ENCODE results near the gene METTL3.
"Not testable (repeated sequence)": the region's sequence is repeated elsewhere in the genome, so short reads cannot be mapped to it uniquely, and the experiment has no call there.

The METTL3 gene

DNA sequence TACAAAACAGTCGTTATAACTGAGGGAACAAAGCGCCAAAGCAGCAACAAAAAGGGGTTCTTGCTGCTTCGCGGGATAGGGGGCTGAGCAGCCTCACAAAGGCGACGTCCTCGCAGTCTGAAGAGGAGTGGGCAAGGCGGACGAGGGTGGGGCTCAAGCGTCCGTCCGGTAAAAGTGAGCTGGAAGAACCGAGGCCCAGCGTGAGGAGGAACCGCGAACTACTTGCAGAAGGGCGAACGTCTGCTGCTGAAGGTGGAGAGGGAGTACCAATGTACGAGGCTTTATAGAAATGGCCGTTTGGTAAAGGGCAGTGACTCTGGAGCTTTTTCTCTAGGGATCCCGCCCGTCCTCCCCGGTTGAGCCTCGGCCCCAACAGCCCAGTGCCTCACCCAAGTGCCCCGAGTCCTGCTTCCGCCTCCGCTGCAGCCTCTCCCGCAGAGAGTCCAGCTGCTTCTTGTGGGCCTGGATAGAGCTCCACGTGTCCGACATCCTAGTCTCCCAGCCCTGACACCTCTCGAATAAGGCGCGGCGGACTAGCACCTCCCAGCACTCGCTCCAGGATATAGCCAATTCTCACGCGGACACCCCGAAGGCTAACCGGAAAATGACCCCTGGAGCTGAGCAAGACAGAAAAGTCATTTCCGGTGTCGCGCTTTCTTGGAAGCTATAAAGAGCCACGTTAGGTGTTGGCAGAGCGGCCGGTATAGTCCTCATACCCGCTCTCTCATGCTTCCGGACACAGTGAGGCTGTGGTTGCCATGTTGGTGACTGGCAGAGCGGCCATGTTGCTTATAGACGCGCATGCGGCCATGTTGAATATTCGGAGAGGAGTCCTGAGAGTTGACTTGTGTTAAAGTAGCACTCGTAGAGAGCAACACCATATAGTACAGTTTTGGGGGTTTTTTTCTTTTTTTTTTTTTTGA, at the start of gene METTL3:
Gene METTL3, minus strand, starts transcription at position 606 of the 923 bp plus-strand sequence. Its CDS starts 117 bp downstream, at position 489.
- TF ChIP-seq, protein P1, sequence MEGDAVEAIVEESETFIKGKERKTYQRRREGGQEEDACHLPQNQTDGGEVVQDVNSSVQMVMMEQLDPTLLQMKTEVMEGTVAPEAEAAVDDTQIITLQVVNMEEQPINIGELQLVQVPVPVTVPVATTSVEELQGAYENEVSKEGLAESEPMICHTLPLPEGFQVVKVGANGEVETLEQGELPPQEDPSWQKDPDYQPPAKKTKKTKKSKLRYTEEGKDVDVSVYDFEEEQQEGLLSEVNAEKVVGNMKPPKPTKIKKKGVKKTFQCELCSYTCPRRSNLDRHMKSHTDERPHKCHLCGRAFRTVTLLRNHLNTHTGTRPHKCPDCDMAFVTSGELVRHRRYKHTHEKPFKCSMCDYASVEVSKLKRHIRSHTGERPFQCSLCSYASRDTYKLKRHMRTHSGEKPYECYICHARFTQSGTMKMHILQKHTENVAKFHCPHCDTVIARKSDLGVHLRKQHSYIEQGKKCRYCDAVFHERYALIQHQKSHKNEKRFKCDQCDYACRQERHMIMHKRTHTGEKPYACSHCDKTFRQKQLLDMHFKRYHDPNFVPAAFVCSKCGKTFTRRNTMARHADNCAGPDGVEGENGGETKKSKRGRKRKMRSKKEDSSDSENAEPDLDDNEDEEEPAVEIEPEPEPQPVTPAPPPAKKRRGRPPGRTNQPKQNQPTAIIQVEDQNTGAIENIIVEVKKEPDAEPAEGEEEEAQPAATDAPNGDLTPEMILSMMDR (IDR thresholded peaks at IDR 0.05; ENCODE audit: low read depth, low read length) = no peak
- H3K27ac ChIP-seq = peak within 1 kb of the TSS; percentile 56
- DNase-seq = peak; percentile 96
- H3K27me3 ChIP-seq (ENCODE audit: insufficient read depth, low read depth, severe bottlenecking) = no peaks in the 10 kb centered on the region
- H3K9me3 ChIP-seq (ENCODE audit: severe bottlenecking) = peaks cover 5% of the 10 kb centered on the region
- peak within 1 kb of the TSS; percentile 67 for H3K4me3 ChIP-seq (ENCODE audit: low read depth, low read length)
- peaks cover 20% of the 10 kb centered on the region for H3K36me3 ChIP-seq

DNA sequence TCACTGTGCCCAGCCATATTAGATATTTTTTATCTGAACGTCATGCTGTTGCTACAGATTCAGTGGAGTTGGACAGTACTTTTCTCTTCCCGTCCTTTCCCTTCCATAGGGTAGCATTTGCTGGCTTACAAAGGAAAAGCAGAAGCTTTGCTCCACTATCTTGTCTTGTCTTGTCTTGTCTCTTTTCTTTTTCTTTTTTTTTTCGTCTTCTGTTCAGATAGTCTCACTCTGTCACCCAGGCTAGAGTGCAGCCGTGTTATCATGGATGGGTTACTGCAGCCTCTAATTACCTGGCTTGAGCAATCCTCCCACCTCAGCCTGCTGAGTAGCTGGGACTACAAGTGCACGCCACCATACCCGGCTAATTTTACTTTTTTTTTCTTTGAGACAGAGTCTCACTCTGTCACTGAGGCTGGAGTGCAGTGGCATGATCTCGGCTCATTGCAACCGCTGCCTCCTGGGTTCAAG, 47.6 kb upstream of the METTL3 start:
- no peaks in the 10 kb centered on the region for H3K9me3 ChIP-seq (ENCODE audit: severe bottlenecking)
- TF ChIP-seq, protein P1 (IDR thresholded peaks at IDR 0.05; ENCODE audit: low read depth, low read length) = no peak

DNA sequence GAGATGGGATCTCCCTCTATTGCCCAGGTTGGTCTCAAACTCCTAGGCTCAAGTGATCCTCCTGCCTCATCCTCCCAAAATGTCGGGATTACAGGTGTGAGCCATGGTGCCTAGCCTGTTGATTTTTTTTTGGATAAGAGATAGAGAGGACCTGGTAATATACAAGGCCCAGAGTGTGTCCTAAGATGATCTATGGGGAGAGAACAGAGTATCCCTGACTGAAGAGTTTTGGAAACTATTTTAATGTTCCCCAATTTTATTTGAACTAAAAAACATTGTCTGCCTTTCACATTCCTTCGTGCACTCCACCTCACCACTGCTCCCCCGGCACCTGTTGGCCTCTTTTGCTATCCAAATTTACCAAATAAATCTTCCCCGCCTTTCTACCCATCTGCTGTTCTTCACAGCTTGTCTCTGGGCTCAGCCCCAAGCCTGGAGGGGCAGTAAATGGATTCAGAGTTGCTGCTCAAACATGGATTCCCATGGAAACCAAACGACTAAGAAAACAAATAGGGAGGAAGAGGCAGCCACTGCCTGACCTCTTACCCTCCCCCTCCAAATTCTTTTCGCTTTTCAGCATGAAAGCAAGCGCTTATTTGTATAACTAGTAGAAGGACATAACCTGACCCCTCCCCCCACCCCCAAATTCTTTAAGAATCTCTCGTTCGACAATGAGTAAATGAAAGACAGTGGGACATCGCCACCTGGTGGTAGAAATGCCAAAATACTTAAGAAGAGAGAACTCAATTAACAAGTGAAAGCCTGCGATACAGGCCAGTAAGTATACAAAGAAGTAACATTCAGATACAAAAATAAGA, 46.2 kb upstream of the METTL3 start:
- peak; percentile 75 for DNase-seq
- no peaks in the 10 kb centered on the region for H3K27me3 ChIP-seq (ENCODE audit: insufficient read depth, low read depth, severe bottlenecking)
- H3K36me3 ChIP-seq = no peaks in the 10 kb centered on the region
- no peak overlapping the region; the same call in 1 of the 2 replicates for H3K27ac ChIP-seq
- H3K9me3 ChIP-seq (ENCODE audit: severe bottlenecking) = no peaks in the 10 kb centered on the region
- TF ChIP-seq, protein P1 (IDR thresholded peaks at IDR 0.05; ENCODE audit: low read depth, low read length) = peak; percentile 27; the same call in 1 of the 2 replicates
- peak overlapping the region; percentile 42 for H3K4me3 ChIP-seq (ENCODE audit: low read depth, low read length)

More for the DNA sequence above, 47.6 kb upstream of the METTL3 start:
- no peak overlapping the region for H3K4me3 ChIP-seq (ENCODE audit: low read depth, low read length)
- H3K36me3 ChIP-seq = no peaks in the 10 kb centered on the region
- no peak overlapping the region for H3K27ac ChIP-seq
- no peak for DNase-seq
- no peaks in the 10 kb centered on the region for H3K27me3 ChIP-seq (ENCODE audit: insufficient read depth, low read depth, severe bottlenecking)

DNA sequence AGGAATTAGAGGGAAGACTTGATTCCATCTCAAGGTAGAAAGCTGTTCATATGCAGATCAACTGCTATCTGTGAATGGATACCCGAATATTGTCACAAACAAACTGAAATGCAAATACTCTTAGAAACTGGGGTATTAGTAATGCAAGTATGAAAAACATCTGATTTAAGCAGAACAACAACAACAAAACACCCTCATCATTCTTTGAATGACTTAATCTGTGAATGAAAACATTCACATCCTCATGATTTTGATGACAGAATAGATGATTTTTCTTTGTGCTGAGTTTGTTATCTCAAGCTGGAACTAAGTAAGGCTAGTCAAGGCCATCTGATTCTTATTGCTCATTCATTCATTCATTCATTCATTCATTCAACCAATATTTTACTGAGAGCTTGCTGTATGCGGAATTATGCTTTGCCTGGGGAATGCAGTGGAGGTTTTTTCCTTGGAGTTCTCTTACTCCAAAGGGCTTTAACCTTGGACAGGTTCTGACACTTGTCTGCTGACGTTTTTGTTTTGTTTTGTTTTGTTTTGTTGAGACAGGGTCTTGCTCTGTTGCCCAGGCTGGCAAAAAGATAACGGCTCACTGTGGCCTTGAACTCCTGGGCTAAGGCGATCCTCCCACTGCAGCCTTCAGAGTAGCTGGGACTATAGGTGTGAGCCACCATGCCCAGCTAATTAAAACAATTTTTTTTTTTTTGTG, 45.4 kb upstream of the METTL3 start:
- TF ChIP-seq, protein P1 (IDR thresholded peaks at IDR 0.05; ENCODE audit: low read depth, low read length) = no peak
- no peak overlapping the region for H3K27ac ChIP-seq
- no peak overlapping the region for H3K4me3 ChIP-seq (ENCODE audit: low read depth, low read length)
- DNase-seq = no peak
- H3K9me3 ChIP-seq (ENCODE audit: severe bottlenecking) = no peaks in the 10 kb centered on the region
- H3K36me3 ChIP-seq = no peaks in the 10 kb centered on the region
- H3K27me3 ChIP-seq (ENCODE audit: insufficient read depth, low read depth, severe bottlenecking) = no peaks in the 10 kb centered on the region

DNA sequence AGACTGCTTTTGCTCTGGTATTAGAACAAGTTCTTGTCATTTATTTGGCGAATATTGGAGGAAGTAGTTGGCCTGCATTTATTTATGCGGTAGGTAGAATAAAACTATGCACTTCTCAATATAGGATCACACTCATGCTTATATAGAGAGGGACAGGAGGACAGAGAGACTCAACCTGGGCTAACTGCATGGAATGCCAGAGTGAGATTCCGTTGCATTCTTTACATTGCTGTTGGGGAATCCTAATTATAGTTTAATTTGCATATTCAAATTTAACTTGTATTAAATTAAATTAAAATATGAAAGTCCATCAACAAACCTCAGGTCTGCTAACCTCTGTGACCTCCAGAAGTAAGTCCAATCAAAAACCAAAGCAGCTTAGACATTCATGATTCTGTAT, 42.1 kb upstream of the METTL3 start:
- no peaks in the 10 kb centered on the region for H3K9me3 ChIP-seq (ENCODE audit: severe bottlenecking)
- TF ChIP-seq, protein P1 (IDR thresholded peaks at IDR 0.05; ENCODE audit: low read depth, low read length) = no peak
- H3K27me3 ChIP-seq (ENCODE audit: insufficient read depth, low read depth, severe bottlenecking) = no peaks in the 10 kb centered on the region
- no peak overlapping the region for H3K27ac ChIP-seq
- no peak overlapping the region for H3K4me3 ChIP-seq (ENCODE audit: low read depth, low read length)
- no peak for DNase-seq
- H3K36me3 ChIP-seq = no peaks in the 10 kb centered on the region

DNA sequence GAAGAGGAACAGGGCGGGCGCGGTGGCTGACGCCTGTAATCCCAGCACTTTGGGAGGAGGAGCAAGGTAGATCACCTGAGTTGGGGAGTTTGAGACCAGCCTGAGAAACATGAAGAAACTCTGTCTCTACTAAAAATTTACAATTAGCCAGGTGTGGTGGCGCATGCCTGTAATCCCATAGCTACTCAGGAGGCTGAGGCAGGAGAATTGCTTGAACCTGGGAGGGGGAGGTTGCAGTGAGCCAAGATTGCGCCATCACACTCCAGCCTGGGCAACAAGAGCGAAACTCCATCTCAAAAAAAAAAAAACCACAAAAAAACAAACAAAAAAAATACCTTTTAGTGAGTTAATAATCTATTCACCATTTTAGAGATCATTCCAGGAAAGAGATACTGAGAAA, 33.4 kb upstream of the METTL3 start:
- not testable (repeated sequence) for DNase-seq; H3K27ac ChIP-seq; H3K27me3 ChIP-seq (ENCODE audit: insufficient read depth, low read depth, severe bottlenecking); H3K4me3 ChIP-seq (ENCODE audit: low read depth, low read length); H3K9me3 ChIP-seq (ENCODE audit: severe bottlenecking); H3K36me3 ChIP-seq

All from WERI-Rb-1 (cell line).